ENCODE results near the gene ABCC1.

- TF ChIP-seq CTCF (IDR thresholded peaks at IDR 0.05; ENCODE audit: low read depth, low read length) (no peak), MYC (IDR thresholded peaks at IDR 0.05; ENCODE audit: low read depth, low read length) (no peak), MAX (IDR thresholded peaks at IDR 0.05; ENCODE audit: low read depth, low read length) (no peak)
These were observed 160.7 kb downstream of the ABCC1 start for GRCh38 chr16:16110111-16110490.
